Gastroesophageal sphincter (tissue), 4 donors: Measurements from ENCODE around the gene MACROD1. TPM values are rescaled to one million over a fixed set of nuclear protein-coding genes. Genes with fewer than 3 reads are reported as not detected.

ENCODE experiments used
- ATAC-seq: fragments of 150-250 bp; one replicate; pipeline ENCODE4 v1.9.1; 2016; ENCODE audit warnings: mild to moderate bottlenecking, moderate library complexity
- H3K27ac ChIP-seq, 4 donors: fragments of 200-600 bp; sonication (generic) in 3 of 4; 1 replicate in 3 of 4; 2 replicates in 1 of 4; pipeline ENCODE4 v1.5.1; 2016 to 2019
- H3K27me3 ChIP-seq: fragments of 200-600 bp; sonication (generic); one replicate; pipeline ENCODE4 v1.5.1; 2019
- H3K36me3 ChIP-seq, 2 donors: fragments of 200-600 bp; sonication (generic); one replicate each; pipeline ENCODE4 v1.5.1; 2019; ENCODE audit warnings: control low read depth in 1 of 2
- H3K4me1 ChIP-seq, 3 donors: fragments of 200-600 bp; sonication (generic); 1 replicate in 2 of 3; 2 replicates in 1 of 3; pipeline ENCODE4 v1.5.1; 2016 to 2019; ENCODE audit warnings: control low read depth in 2 of 3
- H3K4me3 ChIP-seq, 2 donors: fragments of 200-600 bp; sonication (generic); one replicate each; pipeline ENCODE4 v1.5.1; 2019; ENCODE audit warnings: mild to moderate bottlenecking in 1 of 2, moderate library complexity in 1 of 2
- H3K9me3 ChIP-seq, 3 donors: fragments of 200-600 bp; sonication (generic); one replicate each; pipeline ENCODE4 v1.5.1; 2017 to 2019; ENCODE audit warnings: control low read depth in 2 of 3
- CTCF ChIP-seq, 4 experiments: fragments of 200-600 bp in 2 of 4; fragments of 450-650 bp in 2 of 4; sonication (generic) in 1 of 4; IDR thresholded peaks; one replicate each; pipeline ENCODE4 v1.5.1; 2017 to 2019; ENCODE audit warnings: antibody characterized with exemption in 4 of 4, mild to moderate bottlenecking in 2 of 4, moderate library complexity in 2 of 4
- EP300 ChIP-seq: sonication (generic); formaldehyde crosslinking; IDR thresholded peaks from one replicate; pipeline ENCODE4 v1.6.1; 2017; ENCODE audit warnings: antibody characterized with exemption, mild to moderate bottlenecking
- POLR2A ChIP-seq, 2 donors: fragments of 450-650 bp; IDR thresholded peaks; one replicate each; pipeline ENCODE4 v1.6.1; 2017; ENCODE audit warnings: antibody characterized with exemption in 2 of 2, mild to moderate bottlenecking in 2 of 2, moderate library complexity in 1 of 2
- POLR2AphosphoS5 ChIP-seq: sonication (generic); formaldehyde crosslinking; IDR thresholded peaks from one replicate; pipeline ENCODE4 v1.6.1; 2017; ENCODE audit warnings: antibody characterized with exemption
- WGBS, 2 donors: methylation state at CpG; one replicate each; pipeline ENCODE4 v1.1.5; 2018; ENCODE audit warnings: low coverage in 1 of 2; 5-methylcytosine and 5-hydroxymethylcytosine counted together
- total RNA-seq, 4 donors: library from RNA; depleted of rRNA; stranded (reverse); fragments of >200 nt; gene quantifications; one replicate each; pipeline ENCODE4 v1.1.0, GENCODE V29; 2016

The MACROD1 gene
- total RNA-seq, 4 donors from 2014 or later = 26.9 to 56.2 (median 30.4) TPM

- no peak overlapping the region for H3K27ac ChIP-seq
- no CpG with 5 or more reads among the region's 8 CpGs for WGBS, 2 donors
- no peaks in the 10 kb centered on the region for H3K9me3 ChIP-seq
- TF ChIP-seq POLR2A (IDR thresholded peaks at IDR 0.05) (no peak), EP300 (no peak), CTCF (IDR thresholded peaks at IDR 0.05) (no peak), POLR2AphosphoS5 (no peak)
- no peak for ATAC-seq
- H3K4me1 ChIP-seq = peaks cover 0 to 16% (median 0%) of the 10 kb centered on the region in 3 donors
- H3K27me3 ChIP-seq = no peaks in the 10 kb centered on the region
- H3K4me3 ChIP-seq = no peak overlapping the region
- no peaks in the 10 kb centered on the region for H3K36me3 ChIP-seq
Observed at GRCh38 chr11:64129403-64129802, 36.5 kb downstream of the MACROD1 start.

- Histone ChIP-seq H3K4me3 (no peak overlapping the region), H3K36me3 (no peaks in the 10 kb centered on the region), H3K27me3 (no peaks in the 10 kb centered on the region), H3K4me1 (peaks cover 0 to 19% (median 0%) of the 10 kb centered on the region in 3 donors), H3K27ac (no peak overlapping the region), H3K9me3 (no peaks in the 10 kb centered on the region)
- TF ChIP-seq CTCF (IDR thresholded peaks at IDR 0.05) (no peak), POLR2AphosphoS5 (no peak), POLR2A (IDR thresholded peaks at IDR 0.05) (no peak), EP300 (no peak)
- ATAC-seq = no peak
- WGBS, 2 donors = 0% methylated on average over 1 of the region's 15 CpGs; no CpG with 5 or more reads in 1 of the 2 donors
Observed at GRCh38 chr11:64128255-64129006, 37.5 kb downstream of the MACROD1 start.

GRCh38 chr11:64127267-64128072 lies 38.4 kb downstream of the MACROD1 start:
- TF ChIP-seq POLR2AphosphoS5 (no peak), POLR2A (IDR thresholded peaks at IDR 0.05) (no peak), EP300 (no peak), CTCF (IDR thresholded peaks at IDR 0.05) (no peak)
- Histone ChIP-seq H3K4me1 (peaks cover 0 to 21% (median 0%) of the 10 kb centered on the region in 3 donors), H3K27me3 (no peaks in the 10 kb centered on the region), H3K27ac (no peak overlapping the region), H3K36me3 (no peaks in the 10 kb centered on the region), H3K4me3 (no peak overlapping the region), H3K9me3 (no peaks in the 10 kb centered on the region)
- ATAC-seq = no peak
- WGBS, 2 donors = 82 to 92% methylated on average over 2 to 11 of the region's 24 CpGs

- H3K4me3 ChIP-seq = no peak overlapping the region
- H3K27me3 ChIP-seq = no peaks in the 10 kb centered on the region
- no peaks in the 10 kb centered on the region for H3K36me3 ChIP-seq
- H3K27ac ChIP-seq = no peak overlapping the region
- ATAC-seq = no peak
- no peaks in the 10 kb centered on the region for H3K9me3 ChIP-seq
- H3K4me1 ChIP-seq = peaks cover 0 to 18% (median 0%) of the 10 kb centered on the region in 3 donors
- TF ChIP-seq CTCF (IDR thresholded peaks at IDR 0.05) (no peak), EP300 (no peak), POLR2AphosphoS5 (no peak), POLR2A (IDR thresholded peaks at IDR 0.05) (no peak)
- 79 to 94% methylated on average over 7 to 8 of the region's 17 CpGs for whole genome bisulfite sequencing, 2 donors
Observed at GRCh38 chr11:64126796-64127195, 39.1 kb downstream of the MACROD1 start.
